Measurements from ENCODE around the gene CALD1.

The CALD1 gene

DNA sequence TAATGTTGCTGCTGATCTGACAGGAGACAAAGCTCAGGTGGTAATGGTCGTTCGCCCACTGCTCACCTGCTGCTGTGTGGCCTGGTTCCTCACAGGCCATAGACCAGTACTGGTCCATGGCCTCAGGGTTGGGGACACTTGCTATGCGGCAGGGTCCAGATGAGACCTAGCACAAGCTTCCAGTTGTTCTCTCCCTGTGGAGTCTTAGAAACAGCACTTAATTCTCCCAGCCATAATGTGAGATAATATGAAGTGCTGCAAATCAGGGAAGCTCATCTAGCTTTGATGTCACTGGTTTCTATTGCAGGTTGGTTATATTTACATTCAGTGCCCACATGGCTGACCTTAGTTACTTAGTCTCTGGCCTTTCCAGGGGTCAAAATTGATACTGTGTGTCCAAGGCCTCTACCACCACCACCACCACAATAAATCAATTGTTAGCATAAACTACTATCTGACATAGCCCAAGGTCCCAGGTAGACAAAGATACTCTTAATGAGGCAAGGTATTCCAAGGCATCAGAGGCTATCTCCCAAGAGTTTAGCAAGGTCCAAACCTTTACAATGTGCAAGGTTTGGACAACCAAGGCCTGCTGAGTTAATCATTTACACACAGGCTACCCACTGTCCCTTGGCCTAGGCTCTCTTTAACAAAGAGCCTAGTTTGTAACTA lies 217.9 kb downstream of the CALD1 start:
- DNase-seq (ENCODE audit: low spot score), result no peak
- TF ChIP-seq, protein P1, sequence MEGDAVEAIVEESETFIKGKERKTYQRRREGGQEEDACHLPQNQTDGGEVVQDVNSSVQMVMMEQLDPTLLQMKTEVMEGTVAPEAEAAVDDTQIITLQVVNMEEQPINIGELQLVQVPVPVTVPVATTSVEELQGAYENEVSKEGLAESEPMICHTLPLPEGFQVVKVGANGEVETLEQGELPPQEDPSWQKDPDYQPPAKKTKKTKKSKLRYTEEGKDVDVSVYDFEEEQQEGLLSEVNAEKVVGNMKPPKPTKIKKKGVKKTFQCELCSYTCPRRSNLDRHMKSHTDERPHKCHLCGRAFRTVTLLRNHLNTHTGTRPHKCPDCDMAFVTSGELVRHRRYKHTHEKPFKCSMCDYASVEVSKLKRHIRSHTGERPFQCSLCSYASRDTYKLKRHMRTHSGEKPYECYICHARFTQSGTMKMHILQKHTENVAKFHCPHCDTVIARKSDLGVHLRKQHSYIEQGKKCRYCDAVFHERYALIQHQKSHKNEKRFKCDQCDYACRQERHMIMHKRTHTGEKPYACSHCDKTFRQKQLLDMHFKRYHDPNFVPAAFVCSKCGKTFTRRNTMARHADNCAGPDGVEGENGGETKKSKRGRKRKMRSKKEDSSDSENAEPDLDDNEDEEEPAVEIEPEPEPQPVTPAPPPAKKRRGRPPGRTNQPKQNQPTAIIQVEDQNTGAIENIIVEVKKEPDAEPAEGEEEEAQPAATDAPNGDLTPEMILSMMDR (IDR thresholded peaks at IDR 0.05; ENCODE audit: extremely low read depth, missing control alignments), result no peak

GRCh38 chr7:134999136-134999535 lies 219.7 kb downstream of the CALD1 start:
- TF ChIP-seq, protein P1 (IDR thresholded peaks at IDR 0.05; ENCODE audit: extremely low read depth, missing control alignments), result no peak

GRCh38 chr7:135001390-135002165 lies 222.1 kb downstream of the CALD1 start:
- DNase-seq (ENCODE audit: low spot score), result no peak
- TF ChIP-seq, protein P1 (IDR thresholded peaks at IDR 0.05; ENCODE audit: extremely low read depth, missing control alignments), result no peak

More at GRCh38 chr7:134999136-134999535, 219.7 kb downstream of the CALD1 start:
- no peak for DNase-seq (ENCODE audit: low spot score)

- TF ChIP-seq, protein P1 (IDR thresholded peaks at IDR 0.05; ENCODE audit: extremely low read depth, missing control alignments), result no peak
- DNase-seq (ENCODE audit: low spot score), result no peak
Measured at GRCh38 chr7:135012229-135012628, 232.8 kb downstream of the CALD1 start.

All from GM20000 (cell line).